ENCODE measurements around the gene KLHL36. TPM values are rescaled to one million over a fixed set of nuclear protein-coding genes. Genes with fewer than 3 reads are reported as not detected.
"Not testable (repeated sequence)": the region's sequence is repeated elsewhere in the genome, so short reads cannot be mapped to it uniquely, and the experiment has no call there.

KLHL36 gene
- total and polyA plus RNA-seq, 12 donors = 14.7 to 77.9 (median 55.3) TPM

DNA sequence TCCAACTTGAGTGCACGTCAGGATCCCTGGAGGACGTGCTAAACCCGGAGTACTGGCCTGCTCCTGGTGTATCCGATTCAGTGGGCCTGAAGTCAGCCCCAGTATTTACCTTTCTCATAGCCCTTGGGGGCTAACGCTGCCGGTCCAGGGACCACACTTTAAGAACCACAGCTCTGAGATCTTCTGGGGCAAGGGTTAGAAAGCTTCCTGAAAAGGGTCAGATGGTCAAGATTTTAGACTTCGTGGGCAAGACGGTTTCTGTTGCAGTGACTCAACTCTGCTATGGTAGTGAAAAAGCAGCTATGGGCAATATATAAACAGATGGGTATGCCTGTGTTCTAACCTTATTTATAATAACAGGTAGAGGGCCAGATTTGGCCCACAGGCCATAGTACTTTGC lies 36.9 kb downstream of the KLHL36 start:
- Histone ChIP-seq H3K27me3 (peaks cover 0 to 26% (median 7%) of the 10 kb centered on the region in 7 donors), H3K4me1 (peaks cover 0 to 3% (median 0%) of the 10 kb centered on the region in 9 donors), H3K9me3 (no peaks in the 10 kb centered on the region), H3K36me3 (no peaks in the 10 kb centered on the region), H3K4me3 (no peak overlapping the region), H3K27ac (no peak overlapping the region)
- no peak for ATAC-seq
- intact Hi-C loops (cut with DNase I) = no loop called here
- DNase-seq = no peak
- TF ChIP-seq, protein P1, sequence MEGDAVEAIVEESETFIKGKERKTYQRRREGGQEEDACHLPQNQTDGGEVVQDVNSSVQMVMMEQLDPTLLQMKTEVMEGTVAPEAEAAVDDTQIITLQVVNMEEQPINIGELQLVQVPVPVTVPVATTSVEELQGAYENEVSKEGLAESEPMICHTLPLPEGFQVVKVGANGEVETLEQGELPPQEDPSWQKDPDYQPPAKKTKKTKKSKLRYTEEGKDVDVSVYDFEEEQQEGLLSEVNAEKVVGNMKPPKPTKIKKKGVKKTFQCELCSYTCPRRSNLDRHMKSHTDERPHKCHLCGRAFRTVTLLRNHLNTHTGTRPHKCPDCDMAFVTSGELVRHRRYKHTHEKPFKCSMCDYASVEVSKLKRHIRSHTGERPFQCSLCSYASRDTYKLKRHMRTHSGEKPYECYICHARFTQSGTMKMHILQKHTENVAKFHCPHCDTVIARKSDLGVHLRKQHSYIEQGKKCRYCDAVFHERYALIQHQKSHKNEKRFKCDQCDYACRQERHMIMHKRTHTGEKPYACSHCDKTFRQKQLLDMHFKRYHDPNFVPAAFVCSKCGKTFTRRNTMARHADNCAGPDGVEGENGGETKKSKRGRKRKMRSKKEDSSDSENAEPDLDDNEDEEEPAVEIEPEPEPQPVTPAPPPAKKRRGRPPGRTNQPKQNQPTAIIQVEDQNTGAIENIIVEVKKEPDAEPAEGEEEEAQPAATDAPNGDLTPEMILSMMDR (IDR thresholded peaks at IDR 0.05) = no peak
- 83 to 85% methylated on average over 8 of the region's 8 CpGs for WGBS, 2 donors

DNA sequence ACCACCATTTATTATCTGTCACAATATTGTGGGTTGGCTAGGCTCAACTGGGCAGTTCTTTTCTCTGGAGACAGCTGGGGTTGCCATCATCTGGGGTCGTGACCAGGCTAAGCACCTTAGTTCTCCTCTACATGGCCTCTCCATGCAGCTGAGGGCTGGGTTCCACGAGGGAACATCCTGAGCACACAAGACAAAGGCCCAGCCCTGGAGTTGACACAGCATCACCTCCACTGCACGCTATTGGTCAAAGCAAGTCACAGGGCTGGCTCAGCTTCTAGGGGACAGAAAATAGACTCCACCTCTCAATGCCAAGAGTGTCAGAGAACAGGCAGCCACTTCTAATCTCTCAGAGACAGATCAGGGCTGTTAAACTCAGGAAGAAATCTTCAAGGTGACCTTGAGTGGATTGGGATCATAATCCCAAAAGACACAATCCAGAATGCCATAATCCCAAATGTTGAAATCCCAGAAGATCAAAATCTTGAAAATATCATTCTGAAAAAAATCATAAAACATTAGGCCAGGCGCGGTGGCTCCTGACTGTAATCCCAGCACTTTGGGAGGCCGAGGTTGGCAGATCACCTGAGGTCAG lies 38.5 kb downstream of the KLHL36 start:
- Histone ChIP-seq H3K4me1 (peaks cover 0 to 6% (median 0%) of the 10 kb centered on the region in 9 donors), H3K27ac (no peak overlapping the region), H3K36me3 (no peaks in the 10 kb centered on the region), H3K9me3 (no peaks in the 10 kb centered on the region), H3K4me3 (no peak overlapping the region), H3K27me3 (peaks cover 0 to 20% (median 7%) of the 10 kb centered on the region in 7 donors)
- no peak for ATAC-seq
- no peak for DNase-seq
- 81 to 83% methylated on average over 6 of the region's 6 CpGs for WGBS, 2 donors
- intact Hi-C loops (cut with DNase I) = no loop called here
- TF ChIP-seq, protein P1 (IDR thresholded peaks at IDR 0.05) = no peak

DNA sequence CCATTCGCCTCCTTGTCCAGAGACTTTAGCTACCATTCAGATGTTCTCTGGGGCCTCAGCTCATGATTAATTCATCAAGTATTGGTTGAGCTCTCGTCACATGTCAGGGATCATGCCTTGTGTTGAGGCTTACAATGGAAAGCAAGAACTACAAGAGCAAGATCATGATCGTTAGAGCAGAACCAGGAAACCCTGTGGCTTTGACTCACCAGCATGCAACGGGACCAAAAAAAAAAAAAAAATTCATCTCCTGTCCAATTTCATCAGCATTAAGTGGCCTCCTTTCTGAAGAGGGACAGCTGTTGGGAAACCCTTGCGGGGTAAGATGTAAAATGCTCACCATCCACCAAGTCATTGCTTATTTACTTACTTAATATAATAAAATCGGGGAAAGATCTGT lies 39.4 kb downstream of the KLHL36 start:
- Histone ChIP-seq H3K4me1 (peaks cover 0 to 12% (median 0%) of the 10 kb centered on the region in 9 donors), H3K27ac (no peak overlapping the region), H3K9me3 (no peaks in the 10 kb centered on the region), H3K4me3 (no peak overlapping the region), H3K36me3 (no peaks in the 10 kb centered on the region), H3K27me3 (peaks cover 0 to 19% (median 7%) of the 10 kb centered on the region in 7 donors)
- 77 to 84% methylated on average over 6 of the region's 6 CpGs for WGBS, 2 donors
- no peak for DNase-seq
- intact Hi-C loops (cut with DNase I) = no loop called here
- peak in 1 of 8 donors; percentile 59 for ATAC-seq
- TF ChIP-seq, protein P1 (IDR thresholded peaks at IDR 0.05) = no peak

DNA sequence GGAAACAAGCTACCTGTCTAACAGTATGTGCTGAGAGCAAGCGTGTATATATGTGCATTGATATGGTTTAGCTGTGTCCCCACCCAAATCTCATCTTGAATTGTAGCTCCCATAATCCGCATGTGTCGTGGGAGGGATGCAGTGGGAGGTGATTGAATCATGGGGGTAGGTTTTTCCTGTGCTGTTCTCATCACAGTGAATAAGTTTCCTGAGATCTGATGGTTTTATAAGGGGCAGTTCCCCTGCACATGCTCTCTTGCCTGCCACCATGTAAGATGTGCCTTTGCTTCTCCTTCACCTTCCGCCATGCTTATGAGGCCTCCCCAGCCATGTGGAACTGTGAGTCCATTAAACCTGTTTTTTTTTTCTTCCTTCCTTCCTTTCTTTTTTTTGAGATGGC lies 39.9 kb downstream of the KLHL36 start:
- H3K4me3 ChIP-seq; ATAC-seq; H3K27ac ChIP-seq; H3K9me3 ChIP-seq; DNase-seq; intact Hi-C loops (cut with DNase I); H3K36me3 ChIP-seq: not testable (repeated sequence)
- peaks cover 0 to 12% (median 0%) of the 10 kb centered on the region in 9 donors for H3K4me1 ChIP-seq
- WGBS, 2 donors = 96 to 97% methylated on average over 4 of the region's 4 CpGs
- peaks cover 0 to 15% (median 7%) of the 10 kb centered on the region in 7 donors for H3K27me3 ChIP-seq

DNA sequence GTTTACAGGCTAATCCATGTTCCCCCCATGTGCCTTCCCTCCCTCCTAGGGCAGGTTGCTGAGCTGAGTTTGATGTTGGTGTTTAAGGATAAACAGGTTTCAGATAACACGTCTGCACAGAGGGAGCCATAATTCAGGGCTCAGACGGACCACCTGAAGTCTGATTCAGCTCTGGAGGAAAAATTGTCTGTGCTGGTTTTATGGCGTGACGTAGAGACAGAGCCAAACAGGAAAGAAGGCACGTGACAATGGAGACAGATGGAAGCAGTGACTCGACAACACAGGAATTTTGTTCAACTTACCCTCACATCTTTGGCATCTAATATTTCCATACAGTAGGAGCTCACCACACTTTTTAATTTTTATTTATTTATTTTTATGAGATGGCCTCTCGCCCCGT lies 40.8 kb downstream of the KLHL36 start:
- no peak for ATAC-seq
- TF ChIP-seq, protein P1 (IDR thresholded peaks at IDR 0.05) = no peak

More for the DNA sequence above, 40.8 kb downstream of the KLHL36 start:
- Histone ChIP-seq H3K4me3 (no peak overlapping the region), H3K9me3 (no peaks in the 10 kb centered on the region), H3K27ac (no peak overlapping the region), H3K4me1 (peaks cover 0 to 12% (median 0%) of the 10 kb centered on the region in 9 donors), H3K36me3 (no peaks in the 10 kb centered on the region), H3K27me3 (peaks cover 0 to 6% (median 3%) of the 10 kb centered on the region in 7 donors)
- no peak for DNase-seq
- 58 to 60% methylated on average over 8 of the region's 8 CpGs for WGBS, 2 donors
- intact Hi-C loops (cut with DNase I) = no loop called here
